Esophagus squamous epithelium (tissue), 5 donors: ENCODE data around the gene SLC4A4. TPM values are rescaled to one million over a fixed set of nuclear protein-coding genes. Genes with fewer than 3 reads are reported as not detected.

Experiments
- DNase-seq: peaks from one replicate; lab custom pipeline; 2025; lab: John Stamatoyannopoulos, UW
- H3K27ac ChIP-seq, 4 donors: fragments of 200-600 bp; sonication (generic); one replicate each; pipeline ENCODE4 v1.5.1; 2016 to 2019; ENCODE audit warnings: mild to moderate bottlenecking in 1 of 4
- H3K27me3 ChIP-seq, 4 donors: fragments of 200-600 bp; sonication (generic); 1 replicate in 3 of 4; 2 replicates in 1 of 4; pipeline versions ENCODE4 v1.5.1 to v1.6.0; 2017 to 2021; ENCODE audit warnings: antibody characterized with exemption in 1 of 4
- H3K36me3 ChIP-seq, 3 donors: fragments of 200-600 bp; sonication (generic); one replicate each; pipeline ENCODE4 v1.5.1; 2016 to 2019
- H3K4me1 ChIP-seq, 3 donors: fragments of 200-600 bp; sonication (generic); one replicate each; pipeline ENCODE4 v1.5.1; 2017 to 2019
- H3K4me3 ChIP-seq, 4 donors: fragments of 200-600 bp; sonication (generic); 1 replicate in 3 of 4; 2 replicates in 1 of 4; pipeline ENCODE4 v1.5.1; 2016 to 2019; ENCODE audit warnings: mild to moderate bottlenecking in 2 of 4, moderate library complexity in 1 of 4
- H3K9me3 ChIP-seq, 3 donors: fragments of 200-600 bp; sonication (generic); one replicate each; pipeline ENCODE4 v1.5.1; 2016 to 2019
- POLR2A ChIP-seq, 4 donors: fragments of 450-650 bp; IDR thresholded peaks; one replicate each; pipeline ENCODE4 v1.6.1; 2017; ENCODE audit warnings: antibody characterized with exemption in 4 of 4, mild to moderate bottlenecking in 4 of 4, moderate library complexity in 3 of 4
- WGBS, 2 donors: methylation state at CpG; one replicate each; pipeline ENCODE4 v1.1.5; 2018; 5-methylcytosine and 5-hydroxymethylcytosine counted together
- intact Hi-C: fragments of 100-400 bp; cut with DNase I; formaldehyde crosslinking; loops from one replicate; pipeline ENCODE4 v1.15.0; 2022
- total RNA-seq, 4 donors: library from RNA; depleted of rRNA; stranded (reverse); fragments of >200 nt; gene quantifications; one replicate each; pipeline ENCODE4 v1.1.0, GENCODE V29; 2016
- TF ChIP-seq, protein P1 (sequence below), 6 experiments: fragments of 450-650 bp in 4 of 6; fragments of 200-600 bp in 2 of 6; sonication (generic) in 2 of 6; IDR thresholded peaks; one replicate each; pipeline ENCODE4 v1.5.1; 2016 to 2019; ENCODE audit warnings: antibody characterized with exemption in 6 of 6, mild to moderate bottlenecking in 4 of 6, moderate library complexity in 4 of 6
- donor health status: DM: yes; HTN: yes; CAD: no.

The SLC4A4 gene
- total RNA-seq, 4 donors from 2014 or later = 0.48 to 2.1 (median 1.1) TPM

DNA sequence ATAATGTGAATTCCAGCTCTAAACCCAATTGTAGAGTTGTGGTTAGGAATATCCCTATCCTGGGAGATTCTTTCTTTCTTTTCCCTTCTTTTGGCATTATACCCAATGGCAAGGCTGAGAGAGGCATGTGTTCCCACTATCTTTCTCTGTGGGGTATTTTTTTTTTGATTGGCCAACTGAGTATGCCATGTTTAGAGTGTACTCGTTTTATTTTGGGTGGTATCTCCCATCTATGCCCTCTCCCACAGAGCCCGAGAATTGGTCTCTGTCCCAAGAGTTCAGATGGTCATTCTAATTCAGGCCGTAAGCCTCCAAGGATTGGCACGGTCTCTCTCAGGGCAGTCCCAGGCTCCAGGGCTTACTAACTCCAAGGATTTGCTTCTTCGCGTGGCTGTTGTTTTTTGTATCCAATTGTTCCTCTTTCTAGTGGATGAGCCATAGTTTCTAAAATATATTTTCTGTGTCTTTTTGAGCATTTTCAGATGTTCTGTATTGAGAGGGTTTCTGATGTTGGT lies 198.8 kb downstream of the SLC4A4 start:
- no peak for DNase-seq
- Histone ChIP-seq H3K27me3 (no peaks in the 10 kb centered on the region), H3K4me1 (no peaks in the 10 kb centered on the region), H3K27ac (no peak overlapping the region), H3K36me3 (no peaks in the 10 kb centered on the region), H3K9me3 (no peaks in the 10 kb centered on the region), H3K4me3 (no peak overlapping the region)
- WGBS, 2 donors = 79 to 96% methylated on average over 5 to 6 of the region's 6 CpGs
- intact Hi-C loops = no loop called here
- TF ChIP-seq, protein P1, sequence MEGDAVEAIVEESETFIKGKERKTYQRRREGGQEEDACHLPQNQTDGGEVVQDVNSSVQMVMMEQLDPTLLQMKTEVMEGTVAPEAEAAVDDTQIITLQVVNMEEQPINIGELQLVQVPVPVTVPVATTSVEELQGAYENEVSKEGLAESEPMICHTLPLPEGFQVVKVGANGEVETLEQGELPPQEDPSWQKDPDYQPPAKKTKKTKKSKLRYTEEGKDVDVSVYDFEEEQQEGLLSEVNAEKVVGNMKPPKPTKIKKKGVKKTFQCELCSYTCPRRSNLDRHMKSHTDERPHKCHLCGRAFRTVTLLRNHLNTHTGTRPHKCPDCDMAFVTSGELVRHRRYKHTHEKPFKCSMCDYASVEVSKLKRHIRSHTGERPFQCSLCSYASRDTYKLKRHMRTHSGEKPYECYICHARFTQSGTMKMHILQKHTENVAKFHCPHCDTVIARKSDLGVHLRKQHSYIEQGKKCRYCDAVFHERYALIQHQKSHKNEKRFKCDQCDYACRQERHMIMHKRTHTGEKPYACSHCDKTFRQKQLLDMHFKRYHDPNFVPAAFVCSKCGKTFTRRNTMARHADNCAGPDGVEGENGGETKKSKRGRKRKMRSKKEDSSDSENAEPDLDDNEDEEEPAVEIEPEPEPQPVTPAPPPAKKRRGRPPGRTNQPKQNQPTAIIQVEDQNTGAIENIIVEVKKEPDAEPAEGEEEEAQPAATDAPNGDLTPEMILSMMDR (IDR thresholded peaks at IDR 0.05) = no peak
- TF ChIP-seq POLR2A (IDR thresholded peaks at IDR 0.05) = no peak

DNA sequence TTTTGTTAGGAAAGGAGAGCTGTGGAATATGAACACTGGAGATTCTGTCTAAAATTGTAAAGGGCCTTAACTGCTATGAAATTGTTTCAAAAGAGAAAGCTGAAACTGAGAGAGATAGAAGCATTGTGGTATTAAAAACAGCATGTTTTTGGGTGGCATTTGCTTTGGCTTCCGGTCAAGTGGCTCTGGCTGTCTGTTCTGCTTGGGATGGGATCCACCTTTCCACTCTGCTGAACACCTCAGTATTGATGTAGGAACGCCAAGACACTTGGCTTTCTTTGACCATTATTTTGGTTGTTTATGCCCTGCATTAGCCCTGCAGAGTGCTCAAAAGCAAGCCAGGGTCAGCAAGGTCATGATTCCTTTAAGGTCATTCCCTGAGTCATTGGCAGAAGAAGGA lies 199.7 kb downstream of the SLC4A4 start:
- H3K36me3 ChIP-seq = no peaks in the 10 kb centered on the region
- H3K27ac ChIP-seq = no peak overlapping the region
- H3K4me1 ChIP-seq = no peaks in the 10 kb centered on the region
- no peak for DNase-seq
- H3K4me3 ChIP-seq = no peak overlapping the region
- no peaks in the 10 kb centered on the region for H3K9me3 ChIP-seq
- H3K27me3 ChIP-seq = no peaks in the 10 kb centered on the region
- TF ChIP-seq, protein P1 (IDR thresholded peaks at IDR 0.05) = no peak
- TF ChIP-seq POLR2A (IDR thresholded peaks at IDR 0.05) = no peak
- 58 to 74% methylated on average over 2 of the region's 2 CpGs for WGBS, 2 donors
- intact Hi-C loops = no loop called here

DNA sequence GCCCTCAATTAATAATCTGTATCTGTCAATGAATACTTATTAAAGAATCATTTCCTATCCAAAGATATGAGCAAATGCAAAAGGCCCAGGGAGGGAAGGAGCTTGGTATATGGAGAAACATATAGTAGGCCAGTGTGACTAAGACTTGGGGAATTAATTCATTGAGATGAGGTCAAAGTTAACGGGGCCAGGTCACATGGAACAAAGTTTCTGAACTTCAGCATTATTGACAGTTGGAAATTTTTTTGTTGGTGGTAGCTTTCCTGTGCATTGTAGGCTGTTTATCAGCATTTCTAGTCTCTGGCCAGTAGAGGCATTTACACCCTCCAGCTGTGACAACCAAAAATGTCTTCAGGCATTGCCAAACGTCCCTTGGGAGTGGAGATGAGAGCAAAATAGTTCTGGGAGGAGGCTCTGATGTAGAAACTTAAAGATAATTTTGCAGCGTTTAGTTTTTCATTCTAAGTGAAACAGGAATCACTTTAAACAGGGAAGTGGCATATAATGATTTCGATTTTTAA lies 202.0 kb downstream of the SLC4A4 start:
- Histone ChIP-seq H3K36me3 (no peaks in the 10 kb centered on the region), H3K4me1 (no peaks in the 10 kb centered on the region), H3K4me3 (no peak overlapping the region), H3K27me3 (no peaks in the 10 kb centered on the region), H3K27ac (no peak overlapping the region), H3K9me3 (no peaks in the 10 kb centered on the region)
- intact Hi-C loops = no loop called here
- TF ChIP-seq, protein P1 (IDR thresholded peaks at IDR 0.05) = no peak
- TF ChIP-seq POLR2A (IDR thresholded peaks at IDR 0.05) = no peak
- no peak for DNase-seq
- WGBS, 2 donors = 53 to 60% methylated on average over 4 of the region's 4 CpGs

DNA sequence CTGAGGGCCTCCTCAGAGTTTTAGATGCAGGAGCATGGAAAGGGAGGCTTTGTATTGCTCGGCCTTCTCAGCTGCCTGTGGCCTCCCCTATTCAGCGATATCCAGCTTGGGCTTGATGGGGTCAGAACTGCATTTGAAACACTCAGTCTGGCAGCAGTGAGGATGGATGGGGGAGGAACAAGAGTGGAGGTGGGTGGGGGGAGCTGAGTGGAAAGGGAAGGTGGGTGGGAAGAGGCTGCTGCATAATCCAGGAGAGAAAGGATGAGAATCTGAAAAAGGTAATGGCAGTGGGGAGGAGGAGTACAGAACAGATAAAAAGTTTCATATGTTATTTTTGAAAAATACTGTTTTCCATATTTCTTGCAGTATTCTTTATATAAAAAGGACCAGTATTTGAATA lies 202.7 kb downstream of the SLC4A4 start:
- intact Hi-C loops = no loop called here
- WGBS, 2 donors = 82 to 100% methylated on average over 2 of the region's 2 CpGs
- H3K4me3 ChIP-seq = no peak overlapping the region
- TF ChIP-seq POLR2A (IDR thresholded peaks at IDR 0.05) = no peak
- TF ChIP-seq, protein P1 (IDR thresholded peaks at IDR 0.05) = no peak
- H3K27ac ChIP-seq = no peak overlapping the region
- no peaks in the 10 kb centered on the region for H3K4me1 ChIP-seq
- H3K36me3 ChIP-seq = no peaks in the 10 kb centered on the region
- DNase-seq = no peak
- no peaks in the 10 kb centered on the region for H3K9me3 ChIP-seq
- H3K27me3 ChIP-seq = no peaks in the 10 kb centered on the region

DNA sequence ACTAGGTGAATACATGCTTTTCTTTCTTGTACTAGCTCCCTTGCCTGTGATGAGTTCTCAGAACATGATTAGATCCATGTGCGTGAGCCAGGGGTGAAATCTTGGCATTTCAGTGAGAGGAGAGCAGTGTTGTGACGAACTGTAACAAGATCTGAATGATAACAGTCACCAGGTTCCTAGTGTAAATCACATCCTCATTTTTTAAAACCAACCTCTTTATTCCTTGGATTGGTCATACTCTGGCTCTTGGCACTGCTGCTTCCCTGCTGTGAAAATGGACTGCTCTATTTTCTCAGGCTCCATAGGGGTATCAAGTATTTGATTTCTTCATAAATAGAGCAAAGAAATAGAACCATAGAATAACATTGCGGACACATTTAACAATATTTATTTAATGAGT lies 206.3 kb downstream of the SLC4A4 start:
- no peak overlapping the region for H3K4me3 ChIP-seq
- H3K27ac ChIP-seq = no peak overlapping the region
- 57 to 67% methylated on average over 3 of the region's 3 CpGs for WGBS, 2 donors
- intact Hi-C loops = no loop called here
- H3K27me3 ChIP-seq = no peaks in the 10 kb centered on the region
- no peaks in the 10 kb centered on the region for H3K36me3 ChIP-seq
- H3K4me1 ChIP-seq = no peaks in the 10 kb centered on the region
- H3K9me3 ChIP-seq = no peaks in the 10 kb centered on the region
- no peak for DNase-seq
- no peak for TF ChIP-seq POLR2A (IDR thresholded peaks at IDR 0.05)
- TF ChIP-seq, protein P1 (IDR thresholded peaks at IDR 0.05) = no peak
